NCI-H2081 treated with DMSO at 0.1 percent for 48 hours (cell line): Measurements from ENCODE around the gene TMEM170A.
"Not testable (repeated sequence)": the region's sequence is repeated elsewhere in the genome, so short reads cannot be mapped to it uniquely, and the experiment has no call there.

Experiments used
- DNase-seq: peaks from one replicate; lab custom pipeline; 2025; lab: John Stamatoyannopoulos, UW

Gene TMEM170A

DNA sequence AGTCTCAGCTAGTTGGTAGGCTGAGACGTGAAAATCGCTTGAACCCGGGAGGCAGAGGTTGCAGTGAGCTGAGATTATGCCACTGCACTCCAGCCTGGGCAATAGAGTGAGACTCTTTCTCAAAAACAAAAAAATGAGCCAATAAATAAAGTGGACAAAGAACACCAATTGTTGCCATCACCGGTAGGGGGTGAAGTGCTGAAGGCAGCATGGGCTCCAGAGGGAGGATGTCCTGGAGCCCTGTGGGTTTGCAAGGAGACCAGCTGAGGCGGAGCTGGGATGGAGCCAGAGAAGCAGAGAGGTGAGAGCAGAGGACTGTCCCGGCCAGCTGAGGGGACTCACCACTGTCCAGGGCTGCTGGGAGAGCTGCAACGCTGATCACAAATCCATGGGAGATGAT is 17.0 kb upstream of the TMEM170A start:
- DNase-seq = no peak

GRCh38 chr16:75479421-75479990 is 15.0 kb upstream of the TMEM170A start:
- DNase-seq = no peak

GRCh38 chr16:75478480-75479345 is 14.2 kb upstream of the TMEM170A start:
- DNase-seq = no peak

DNA sequence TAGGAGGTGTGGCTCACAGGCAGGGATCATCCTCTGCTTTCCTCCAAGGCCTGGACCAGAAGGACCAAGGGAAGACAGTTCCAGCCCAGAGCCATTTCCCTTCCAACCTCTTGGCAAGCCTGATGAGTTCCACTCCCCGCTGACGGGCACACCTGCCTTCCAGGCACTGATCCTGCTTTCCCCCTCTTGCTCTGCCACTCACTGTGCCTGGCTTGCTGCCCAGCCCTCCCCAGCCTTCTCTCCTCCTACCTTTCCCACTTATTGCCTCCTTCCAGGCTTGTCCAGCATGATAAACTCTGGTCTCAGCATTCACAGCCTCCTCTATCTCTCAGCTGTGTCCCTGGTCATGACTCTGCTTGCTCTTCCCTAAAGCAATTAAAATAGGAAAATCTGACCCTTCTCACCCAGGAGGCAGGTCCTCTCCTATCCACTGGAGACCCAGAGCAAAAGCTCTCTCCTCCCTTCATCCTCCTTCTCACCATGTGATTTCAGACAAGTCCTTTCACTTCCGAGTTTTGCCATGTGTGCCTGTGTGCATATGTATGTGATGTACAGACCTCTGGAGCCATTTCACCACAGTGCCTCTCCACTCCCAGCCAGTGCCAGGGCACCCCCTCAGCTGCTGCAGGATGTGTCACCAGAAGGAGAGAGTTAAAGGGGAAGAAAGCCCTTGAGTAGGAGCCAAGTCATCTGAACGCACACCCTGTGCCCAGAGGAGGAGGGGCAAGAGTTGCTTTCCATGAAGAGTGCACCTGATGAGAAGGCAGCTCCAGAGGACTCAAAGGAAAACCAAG is 13.4 kb upstream of the TMEM170A start:
- DNase-seq = no peak

- no peak for DNase-seq
Measured at GRCh38 chr16:75476817-75477216, 12.3 kb upstream of the TMEM170A start.

GRCh38 chr16:75475420-75475847 is 10.9 kb upstream of the TMEM170A start:
- DNase-seq = no peak

GRCh38 chr16:75472908-75473877 is 8.7 kb upstream of the TMEM170A start:
- DNase-seq = no peak

GRCh38 chr16:75471723-75472633 is 7.5 kb upstream of the TMEM170A start:
- no peak for DNase-seq

DNA sequence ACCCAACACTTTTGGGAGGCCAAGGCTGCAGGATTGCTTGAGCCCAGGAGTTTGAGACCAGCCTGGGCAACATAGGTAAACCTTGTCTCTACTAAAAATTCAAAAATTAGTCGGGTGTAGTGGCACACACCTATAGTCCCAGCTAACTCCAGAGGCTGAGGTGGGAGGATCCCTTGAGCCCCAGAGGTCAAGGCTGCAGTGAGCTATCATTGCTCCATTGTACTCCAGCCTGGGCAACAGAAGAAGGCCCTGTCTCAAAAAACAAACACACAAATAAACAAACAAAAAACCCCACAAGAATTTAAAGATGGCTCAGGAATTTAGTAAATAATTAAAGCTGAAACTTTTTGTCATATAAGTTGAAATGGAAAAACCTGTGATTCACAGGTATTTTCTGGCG is 2.3 kb upstream of the TMEM170A start:
- DNase-seq = no peak

GRCh38 chr16:75463389-75464121 is 934 bp downstream of the TMEM170A start:
- not testable (repeated sequence) for DNase-seq

GRCh38 chr16:75462806-75463205 is 1.7 kb downstream of the TMEM170A start:
- no peak for DNase-seq

GRCh38 chr16:75461575-75461974 is 2.9 kb downstream of the TMEM170A start:
- DNase-seq = no peak

DNA sequence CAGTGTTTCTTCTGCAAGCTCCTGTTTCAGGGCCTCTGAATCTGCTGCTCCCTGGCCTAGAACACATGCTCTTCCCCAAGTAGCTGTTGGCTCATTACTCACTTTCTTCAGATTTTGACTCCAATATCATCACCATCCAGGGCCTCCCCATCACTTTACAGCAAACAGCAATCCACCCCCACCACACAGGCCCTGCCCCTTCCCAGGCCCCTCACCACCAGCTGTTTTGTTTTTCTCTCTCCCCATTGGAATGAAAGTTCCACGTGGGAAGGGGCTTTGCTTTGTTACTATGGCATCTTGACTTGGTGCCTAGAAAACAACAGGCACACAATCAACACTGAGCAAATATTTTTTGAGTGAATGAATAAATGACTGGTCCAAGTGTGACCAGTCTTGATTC is 4.0 kb downstream of the TMEM170A start:
- no peak for DNase-seq

GRCh38 chr16:75459691-75460090 is 4.8 kb downstream of the TMEM170A start:
- no peak for DNase-seq

DNA sequence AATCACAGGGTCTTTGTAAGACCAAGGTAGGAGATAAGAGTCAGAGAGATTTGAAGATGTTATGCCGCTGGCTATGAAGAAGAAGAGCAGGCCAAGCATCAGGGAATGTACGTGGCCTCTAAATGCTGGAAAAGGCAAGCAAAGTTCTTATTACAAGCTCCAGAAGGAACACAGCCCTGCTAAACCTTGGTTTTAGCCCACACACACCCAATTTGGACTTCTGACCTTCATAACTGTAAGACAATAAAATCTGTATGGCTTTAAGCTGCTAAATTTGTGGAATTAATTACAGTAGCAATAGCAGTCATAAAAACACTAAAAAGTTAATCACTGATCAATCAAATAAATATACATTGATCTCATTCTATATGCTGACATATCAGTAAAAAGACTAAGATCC is 6.0 kb downstream of the TMEM170A start:
- no peak for DNase-seq

GRCh38 chr16:75458029-75458428 is 6.5 kb downstream of the TMEM170A start:
- DNase-seq = no peak

DNA sequence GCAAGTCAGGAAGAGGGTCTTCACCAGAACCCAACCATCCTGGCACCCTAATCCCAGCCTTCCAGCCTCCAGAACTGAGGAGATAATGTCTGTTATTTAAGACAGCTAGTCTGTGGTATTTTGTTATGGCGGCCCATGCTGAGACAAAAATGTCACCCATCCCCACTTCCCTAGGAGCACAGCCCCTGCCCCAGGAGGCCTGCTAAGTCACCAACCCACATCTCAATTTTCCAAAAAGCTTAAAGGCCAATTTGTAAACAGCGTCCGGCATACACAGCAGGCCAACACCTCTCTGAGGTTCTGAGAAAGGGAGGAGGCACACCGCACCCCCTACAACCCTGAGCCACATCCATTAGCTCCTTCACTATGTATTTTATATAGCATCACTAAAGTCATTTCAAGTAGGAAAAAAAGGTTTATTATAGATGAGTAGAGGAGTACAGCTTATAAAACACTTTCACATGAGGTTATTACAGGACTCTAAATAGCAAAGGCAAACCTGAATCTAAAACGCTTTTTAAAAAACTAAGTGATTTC is 6.9 kb downstream of the TMEM170A start:
- DNase-seq = no peak

GRCh38 chr16:75456971-75457370 is 7.5 kb downstream of the TMEM170A start:
- no peak for DNase-seq

- DNase-seq = not testable (repeated sequence)
Measured at GRCh38 chr16:75456486-75456885, 8.0 kb downstream of the TMEM170A start.

DNA sequence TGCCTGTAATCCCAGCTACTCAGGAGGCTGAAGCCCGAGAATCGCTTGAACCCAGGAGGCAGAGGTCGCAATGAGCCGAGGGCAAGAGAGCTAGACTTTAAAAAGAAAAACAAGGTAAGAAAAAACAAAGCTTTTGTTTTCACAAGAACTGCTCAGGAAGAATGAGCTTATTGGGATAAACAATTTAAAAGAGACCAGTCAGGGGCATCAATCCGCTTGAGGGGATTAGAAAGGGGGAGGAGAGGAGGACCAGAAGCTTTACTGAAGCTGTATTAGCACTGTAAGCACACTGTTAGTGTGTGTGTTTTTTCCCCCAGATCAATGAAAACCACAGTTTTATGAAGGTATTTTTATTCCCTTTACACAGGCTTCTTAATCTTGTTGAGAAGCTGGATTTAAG is 8.8 kb downstream of the TMEM170A start:
- no peak for DNase-seq
